Right lobe of liver (tissue), 4 donors: ENCODE results near the gene TMEM92.

Experiments used
- POLR2A ChIP-seq: fragments of 450-650 bp; IDR thresholded peaks from one replicate; pipeline ENCODE4 v1.6.1; 2017; ENCODE audit warnings: antibody characterized with exemption, mild to moderate bottlenecking
- TF ChIP-seq, protein P1 (sequence below), 4 donors: fragments of 200-600 bp in 3 of 4; fragments of 450-650 bp in 1 of 4; IDR thresholded peaks; one replicate each; pipeline versions ENCODE4 v1.5.1 to v1.8.0; 2016 to 2022; ENCODE audit warnings: antibody characterized with exemption in 4 of 4, mild to moderate bottlenecking in 2 of 4
- donor health status: DM: no; HTN: no; CAD: no.
- donor health status: DM: no; HTN: no; CAD: no.
- donor health status: DM: no; HTN: yes; CAD: no.

DNA sequence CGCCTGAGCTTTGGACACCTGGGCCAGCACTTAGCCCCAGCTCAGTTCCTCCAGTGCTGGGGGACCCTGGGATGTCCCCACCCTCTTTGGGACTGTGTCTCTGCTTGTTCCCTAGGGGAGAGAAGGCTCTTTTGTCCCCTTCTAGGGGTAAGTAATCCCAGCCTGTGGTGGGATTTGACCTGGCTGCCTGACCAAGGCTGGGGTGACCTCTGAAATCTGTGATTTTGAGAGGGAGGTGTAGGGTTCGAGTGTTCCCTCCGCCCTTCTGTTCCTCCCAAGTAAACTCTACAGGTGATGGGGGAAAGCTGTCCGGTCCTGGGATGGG is 593 bp downstream of the TMEM92 start:
- TF ChIP-seq, protein P1, sequence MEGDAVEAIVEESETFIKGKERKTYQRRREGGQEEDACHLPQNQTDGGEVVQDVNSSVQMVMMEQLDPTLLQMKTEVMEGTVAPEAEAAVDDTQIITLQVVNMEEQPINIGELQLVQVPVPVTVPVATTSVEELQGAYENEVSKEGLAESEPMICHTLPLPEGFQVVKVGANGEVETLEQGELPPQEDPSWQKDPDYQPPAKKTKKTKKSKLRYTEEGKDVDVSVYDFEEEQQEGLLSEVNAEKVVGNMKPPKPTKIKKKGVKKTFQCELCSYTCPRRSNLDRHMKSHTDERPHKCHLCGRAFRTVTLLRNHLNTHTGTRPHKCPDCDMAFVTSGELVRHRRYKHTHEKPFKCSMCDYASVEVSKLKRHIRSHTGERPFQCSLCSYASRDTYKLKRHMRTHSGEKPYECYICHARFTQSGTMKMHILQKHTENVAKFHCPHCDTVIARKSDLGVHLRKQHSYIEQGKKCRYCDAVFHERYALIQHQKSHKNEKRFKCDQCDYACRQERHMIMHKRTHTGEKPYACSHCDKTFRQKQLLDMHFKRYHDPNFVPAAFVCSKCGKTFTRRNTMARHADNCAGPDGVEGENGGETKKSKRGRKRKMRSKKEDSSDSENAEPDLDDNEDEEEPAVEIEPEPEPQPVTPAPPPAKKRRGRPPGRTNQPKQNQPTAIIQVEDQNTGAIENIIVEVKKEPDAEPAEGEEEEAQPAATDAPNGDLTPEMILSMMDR (IDR thresholded peaks at IDR 0.05) = no peak
- TF ChIP-seq POLR2A = no peak
